DMS 273 treated with DMSO at 0.1 percent for 48 hours (cell line): ENCODE results near the gene REEP6.
A peak's percentile ranks its signal among the peaks of the same experiment; 100 is the strongest.
"Not testable (repeated sequence)": the region's sequence is repeated elsewhere in the genome, so short reads cannot be mapped to it uniquely, and the experiment has no call there.

Experiments used
- DNase-seq: peaks from one replicate; lab custom pipeline; 2025; lab: John Stamatoyannopoulos, UW

REEP6 gene

DNA sequence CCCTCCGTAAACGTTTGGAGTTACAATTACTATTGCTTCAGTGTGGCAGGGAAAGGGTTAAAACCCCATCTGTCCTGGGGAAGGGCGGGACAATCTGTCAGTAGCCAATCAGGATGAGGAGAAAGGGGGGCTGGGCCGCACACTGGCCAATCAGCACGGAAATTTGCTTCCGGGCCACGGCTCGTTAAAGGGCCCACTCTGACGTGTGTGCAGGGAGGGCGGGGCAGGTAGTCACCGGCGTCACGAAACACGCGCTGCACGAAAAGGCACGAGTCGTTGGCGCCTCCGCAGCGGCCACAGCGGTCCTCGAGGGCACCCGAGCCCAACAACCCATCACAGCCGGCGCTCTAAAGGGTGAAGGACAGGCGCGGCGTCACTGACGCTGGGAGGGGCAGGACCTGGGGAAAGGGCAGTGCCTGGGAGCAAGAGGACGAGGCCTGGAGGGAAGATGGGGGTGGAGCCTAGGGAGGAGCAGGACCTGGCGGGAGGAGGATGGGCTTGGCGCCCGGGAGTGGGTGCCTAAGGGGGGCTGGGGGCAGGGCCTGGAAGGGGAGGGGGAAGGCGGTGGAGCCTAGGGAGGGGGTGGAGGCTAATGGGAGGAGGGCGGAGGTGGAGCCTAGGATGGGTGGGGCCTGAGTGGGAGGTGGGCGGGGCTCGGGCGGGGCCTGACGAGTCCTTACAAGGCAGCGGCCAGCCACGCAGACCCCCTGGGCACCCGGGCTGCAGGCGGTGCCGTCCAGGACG lies 17.0 kb downstream of the REEP6 start:
- DNase-seq = peak; percentile 79

DNA sequence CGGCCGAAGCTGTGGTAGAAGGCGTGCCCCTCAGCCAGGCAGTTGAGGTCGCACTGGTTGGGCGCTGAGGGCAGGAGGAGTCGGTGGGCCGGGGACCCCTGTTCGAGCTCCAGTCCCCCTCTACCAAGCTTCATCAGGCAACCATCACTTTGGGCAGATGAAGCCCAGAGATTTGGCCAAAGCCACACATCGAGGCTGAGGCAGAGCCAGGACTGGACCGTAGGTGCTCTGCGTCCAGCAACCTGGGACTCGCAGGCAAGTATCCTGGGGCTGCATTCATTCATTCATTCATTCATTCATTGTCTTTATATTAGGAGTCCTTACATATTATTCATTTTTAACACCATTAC lies 17.5 kb downstream of the REEP6 start:
- DNase-seq = no peak

DNA sequence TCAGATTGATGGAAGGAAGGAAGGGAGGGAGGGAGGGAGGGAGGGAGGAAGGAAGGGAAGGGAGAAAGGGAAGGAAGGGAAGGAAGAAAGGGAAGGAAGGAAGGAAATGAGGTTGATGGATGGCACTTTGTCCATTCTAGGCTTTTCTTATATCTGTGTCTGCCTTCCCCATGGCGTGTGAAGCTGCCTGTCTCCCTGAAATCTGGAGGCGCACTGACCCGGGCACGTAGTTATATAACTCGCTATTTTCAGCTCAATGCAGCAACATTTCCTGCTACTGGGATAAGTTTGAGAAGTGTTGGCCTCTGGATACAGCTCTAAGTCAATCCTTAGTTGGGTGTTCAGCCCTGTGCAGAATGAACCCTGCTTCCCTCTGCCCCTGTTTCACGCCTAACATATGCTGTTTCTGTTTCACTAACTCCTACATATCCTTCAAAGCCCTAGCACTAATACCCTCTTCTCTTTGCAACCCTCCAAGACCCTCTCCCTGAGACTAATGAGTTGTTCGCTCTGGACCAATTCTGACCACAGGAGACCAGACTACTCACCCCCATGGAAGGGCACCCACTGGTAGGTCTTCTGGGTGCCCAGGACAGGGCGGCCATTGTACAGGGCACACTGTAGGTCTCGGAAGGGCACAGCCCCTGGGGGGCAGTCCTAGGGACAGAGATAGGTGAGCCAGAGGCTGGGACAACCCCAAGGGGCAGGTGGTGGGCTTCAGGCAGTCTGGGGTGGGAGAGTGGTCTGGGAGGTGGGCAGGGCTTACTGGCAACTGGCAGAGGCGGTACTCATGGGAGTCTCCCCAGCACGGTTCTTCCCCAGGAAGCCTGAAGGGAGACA lies 18.8 kb downstream of the REEP6 start:
- DNase-seq = no peak

DNA sequence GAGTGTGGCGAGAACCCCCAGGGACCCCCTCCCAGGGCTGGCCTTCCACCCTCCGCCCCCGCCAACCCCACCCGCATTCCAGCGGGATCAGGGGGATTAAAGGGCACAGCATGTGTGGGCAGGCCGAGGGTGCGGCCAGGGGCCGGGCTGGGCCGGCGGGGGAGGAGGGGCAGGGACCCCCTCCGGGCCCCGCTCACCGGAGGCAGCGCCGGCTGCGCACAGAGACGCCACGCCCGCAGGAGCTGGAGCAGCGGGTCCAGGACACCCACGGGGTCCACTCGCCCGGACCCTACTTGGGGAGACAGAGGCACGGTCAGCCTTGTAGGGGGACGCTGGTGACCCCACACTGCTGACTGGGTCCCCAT lies 19.4 kb downstream of the REEP6 start:
- DNase-seq = no peak

DNA sequence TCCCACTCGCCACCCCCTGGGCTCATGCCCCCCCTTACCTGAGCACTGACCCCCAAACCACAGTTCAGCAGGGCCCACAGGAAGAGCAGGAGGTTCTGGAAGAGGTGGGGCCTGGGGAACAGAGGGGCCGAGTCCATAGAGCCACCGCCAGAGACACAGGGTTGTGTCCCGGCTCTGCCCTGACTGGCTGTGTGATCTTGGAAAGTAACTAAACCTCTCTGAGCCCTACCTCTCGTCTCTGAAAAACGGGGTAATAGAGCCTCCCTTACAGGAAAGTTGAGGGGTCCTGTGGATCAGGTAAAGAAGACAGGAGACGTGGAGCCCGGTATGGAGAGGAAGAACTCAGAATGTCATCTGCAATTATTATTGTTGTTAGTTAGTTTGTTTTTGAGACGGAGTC lies 19.8 kb downstream of the REEP6 start:
- DNase-seq = no peak

DNA sequence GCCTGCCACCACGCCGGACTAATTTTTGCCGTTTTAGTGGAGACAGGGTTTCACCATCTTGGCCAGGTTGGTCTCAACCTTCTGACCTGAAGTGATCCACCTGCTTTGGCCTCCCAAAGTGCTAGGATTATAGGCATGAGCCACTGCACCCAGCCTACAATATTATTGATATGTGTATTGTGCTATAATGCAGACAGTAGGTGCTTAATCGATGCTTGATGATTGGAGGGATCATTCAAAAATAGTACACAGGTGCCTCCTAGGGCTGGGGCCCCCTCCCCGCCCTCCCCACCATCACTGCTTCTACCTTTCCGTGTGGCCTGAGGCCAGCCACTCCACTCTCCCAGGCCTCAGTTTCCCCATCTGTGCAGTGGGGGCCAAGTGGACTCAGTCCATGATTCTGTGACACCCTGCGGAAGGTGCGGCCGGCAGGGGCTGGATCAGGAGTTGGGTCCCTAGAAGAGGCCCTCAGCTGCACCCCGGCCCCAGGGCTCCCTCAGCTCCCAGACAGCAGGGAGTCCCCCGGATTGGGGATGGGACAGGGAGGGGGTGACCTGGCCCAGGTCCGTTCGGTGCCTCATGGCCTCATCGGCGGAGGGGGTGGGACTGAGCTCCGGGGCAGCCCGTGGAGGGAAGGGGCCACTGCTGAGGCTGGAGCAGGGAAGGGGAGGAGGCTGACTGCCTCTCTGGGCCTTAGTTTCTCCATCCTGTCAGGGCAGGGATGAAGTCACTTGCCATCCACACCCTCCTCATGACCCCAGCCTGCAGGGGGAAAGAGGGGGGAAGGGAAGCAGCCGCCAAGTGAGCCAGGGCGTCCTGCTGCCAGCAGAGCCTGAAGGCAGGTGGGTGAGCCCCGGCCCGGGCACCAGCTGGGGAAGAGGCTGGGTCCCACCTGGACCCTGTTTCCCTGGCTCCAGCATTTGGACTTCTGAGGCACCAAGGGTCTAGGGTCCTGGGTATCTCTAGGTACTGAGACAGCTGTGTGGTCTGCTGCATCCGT lies 20.6 kb downstream of the REEP6 start:
- DNase-seq = no peak

DNA sequence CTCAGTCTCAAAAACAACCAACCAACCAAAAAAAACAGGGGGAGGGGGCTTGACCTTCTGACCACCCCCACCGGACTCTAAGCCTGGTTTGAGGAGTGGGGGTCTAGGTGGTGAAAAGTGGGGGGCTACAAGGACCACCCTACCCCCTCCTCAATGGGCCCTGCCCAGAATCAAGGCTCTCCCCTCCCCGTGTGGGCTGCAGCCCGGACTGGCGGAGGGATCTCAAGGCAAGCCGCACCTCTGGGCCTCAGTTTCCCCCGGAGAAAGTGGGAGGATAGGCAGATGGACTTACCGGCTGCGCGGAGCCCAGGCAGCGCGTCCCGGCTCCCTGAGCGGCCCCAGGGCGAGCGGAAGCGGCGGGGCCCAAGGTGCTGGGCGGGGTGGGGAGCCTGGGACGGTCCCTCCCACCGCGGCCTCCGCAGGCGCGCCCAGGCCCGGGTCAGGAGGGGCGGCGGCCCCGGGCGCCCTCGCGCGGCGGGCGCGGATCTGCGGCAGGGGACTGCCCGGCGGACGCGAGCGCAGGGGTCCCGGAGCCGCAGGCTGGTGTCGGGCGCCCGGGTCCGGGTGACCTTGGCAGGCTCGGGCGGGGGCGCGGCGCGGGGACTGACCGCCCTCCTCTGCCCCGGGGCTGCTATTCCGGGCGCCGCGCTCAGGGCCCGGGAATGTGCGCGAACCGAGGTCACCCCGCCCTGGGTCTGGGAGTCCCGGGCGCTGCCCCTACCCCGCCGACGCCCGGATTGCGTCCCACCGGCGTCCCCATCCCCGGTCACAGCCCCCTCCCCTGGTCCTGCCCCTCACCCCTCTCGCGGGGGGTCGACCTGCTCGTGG lies 21.9 kb downstream of the REEP6 start, which contains the start of gene ADAMTSL5:
Gene ADAMTSL5, minus strand, starts transcription at position 349 of the 828 bp plus-strand sequence. CDS start 2,076 bp downstream, outside the sequence.
- no peak for DNase-seq

DNA sequence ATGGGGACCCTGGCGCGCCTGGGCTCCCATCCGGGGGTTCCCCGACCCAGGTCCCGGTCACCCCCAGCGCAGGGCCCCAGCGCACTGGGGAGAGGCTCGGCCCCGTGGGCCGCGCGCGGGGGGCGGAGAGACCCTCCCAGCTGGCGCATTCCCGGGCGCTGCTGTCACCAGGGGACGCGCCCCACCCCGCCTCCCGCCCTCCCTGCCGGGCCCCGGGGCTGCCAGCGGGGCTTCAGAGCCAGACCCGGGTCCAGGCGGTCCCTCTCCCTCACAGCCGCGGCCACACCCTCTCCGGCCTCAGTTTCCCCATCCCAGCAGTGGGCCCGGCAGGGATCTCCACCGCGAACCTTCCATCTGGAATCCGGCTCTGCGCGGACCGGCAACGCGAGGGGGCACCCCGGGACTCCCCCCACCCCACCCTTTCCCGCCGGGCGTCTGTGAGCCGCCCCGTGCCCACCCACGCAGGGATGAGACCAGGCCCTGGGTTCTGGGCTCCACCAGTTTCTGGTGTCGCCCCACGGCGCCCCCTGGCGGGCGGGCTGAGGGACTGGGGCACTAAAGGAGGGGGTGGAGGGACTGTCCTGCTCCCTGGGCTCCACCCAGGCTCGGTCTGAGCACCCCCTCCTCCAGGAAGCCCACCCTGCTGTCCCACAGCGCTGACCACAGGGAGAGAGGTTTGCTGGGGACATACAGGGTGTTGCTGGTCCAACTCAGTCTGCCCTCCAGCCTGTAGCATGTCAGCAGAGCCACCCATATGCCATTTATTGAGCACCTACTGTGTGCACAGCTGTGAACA lies 22.7 kb downstream of the REEP6 start:
- no peak for DNase-seq

DNA sequence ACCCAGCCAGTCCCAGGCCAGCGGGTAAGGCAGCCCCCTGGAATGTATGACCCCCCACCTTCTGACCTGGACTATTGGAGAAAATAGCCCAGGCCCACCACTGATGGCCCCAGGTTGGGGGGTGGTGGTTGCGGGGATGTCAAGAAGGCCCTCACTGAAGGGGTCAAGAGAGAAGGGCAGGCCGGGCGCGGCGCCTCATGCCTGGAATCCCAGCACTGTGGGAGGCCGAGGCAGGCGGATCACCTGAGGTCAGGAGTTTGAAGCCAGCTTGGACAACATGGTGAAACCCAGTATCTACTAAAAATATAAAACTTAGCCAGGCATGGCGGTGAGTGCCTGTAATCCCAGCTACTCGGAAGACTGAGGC lies 23.3 kb downstream of the REEP6 start:
- DNase-seq = no peak

DNA sequence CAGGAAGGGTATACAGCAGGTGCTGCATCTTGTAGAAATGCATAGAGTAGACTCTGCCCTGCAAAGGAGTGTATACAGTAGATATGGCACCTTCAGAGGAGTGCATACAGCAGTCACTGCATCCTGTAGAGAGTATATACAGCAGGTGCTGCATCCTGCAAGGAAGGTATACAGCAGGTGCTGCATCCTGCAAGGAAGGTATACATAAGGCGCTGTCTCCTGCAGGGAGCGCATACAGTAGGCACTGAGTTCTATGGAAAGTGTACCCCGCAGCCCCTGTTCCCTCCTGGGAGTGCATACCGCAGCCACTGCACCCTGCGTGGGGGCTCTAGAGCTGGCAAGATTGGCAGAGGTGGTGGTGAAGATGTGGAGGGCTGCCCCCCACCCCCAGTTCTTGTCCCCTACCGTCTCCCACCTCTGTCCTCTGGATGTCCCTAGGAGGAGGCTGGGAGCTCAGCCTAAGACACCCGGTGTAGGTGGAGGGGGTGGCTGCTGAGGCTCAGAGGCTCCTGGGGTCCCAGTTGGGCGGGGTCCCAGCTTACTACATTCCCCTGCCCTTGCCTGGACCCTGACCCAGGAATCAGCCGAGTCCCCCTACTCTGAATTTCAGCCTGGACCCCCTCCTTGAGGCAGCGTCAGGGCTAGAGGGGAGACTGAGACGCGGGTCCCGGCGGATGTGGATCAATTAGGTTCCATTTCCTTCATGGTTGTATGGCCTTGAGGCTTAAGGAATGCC lies 24.2 kb downstream of the REEP6 start:
- DNase-seq = no peak

DNA sequence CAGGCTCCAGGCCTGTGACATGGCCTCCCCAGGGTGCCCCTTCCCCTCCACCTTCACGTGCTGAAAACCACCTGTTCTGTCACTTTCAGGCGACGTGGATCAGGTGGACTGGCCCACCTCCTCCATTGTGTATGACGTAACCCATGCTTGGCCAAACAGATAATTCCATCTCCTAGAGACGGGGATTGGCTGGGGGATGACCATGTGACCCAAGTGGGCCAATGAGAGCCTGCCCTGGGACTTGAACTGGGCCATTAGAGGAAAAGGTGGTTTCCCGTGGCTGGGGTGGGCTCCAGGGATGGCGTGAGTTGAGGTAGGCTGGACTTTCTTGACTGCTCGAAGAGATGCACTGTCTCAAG lies 25.4 kb downstream of the REEP6 start:
- DNase-seq = no peak

DNA sequence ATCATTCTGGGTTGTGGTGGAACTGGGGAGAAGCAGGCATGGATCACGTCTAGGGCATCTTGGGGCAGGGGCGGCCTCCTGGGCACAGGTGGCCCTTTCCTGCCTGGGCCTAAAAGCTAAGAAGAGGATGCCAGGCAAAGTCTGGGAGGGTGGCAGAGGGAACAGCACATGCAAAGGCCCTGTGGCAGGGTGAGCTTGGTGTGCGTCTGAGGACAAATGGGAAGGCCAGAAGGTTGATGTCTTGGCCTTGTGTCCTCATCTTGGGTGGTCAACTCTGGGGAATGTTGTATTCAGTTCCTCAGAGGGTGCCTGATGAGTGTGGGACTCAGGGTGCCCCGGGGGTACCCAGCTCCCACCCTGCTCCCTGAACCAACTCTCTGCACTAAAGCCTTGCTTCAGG lies 27.5 kb downstream of the REEP6 start:
- no peak for DNase-seq

DNA sequence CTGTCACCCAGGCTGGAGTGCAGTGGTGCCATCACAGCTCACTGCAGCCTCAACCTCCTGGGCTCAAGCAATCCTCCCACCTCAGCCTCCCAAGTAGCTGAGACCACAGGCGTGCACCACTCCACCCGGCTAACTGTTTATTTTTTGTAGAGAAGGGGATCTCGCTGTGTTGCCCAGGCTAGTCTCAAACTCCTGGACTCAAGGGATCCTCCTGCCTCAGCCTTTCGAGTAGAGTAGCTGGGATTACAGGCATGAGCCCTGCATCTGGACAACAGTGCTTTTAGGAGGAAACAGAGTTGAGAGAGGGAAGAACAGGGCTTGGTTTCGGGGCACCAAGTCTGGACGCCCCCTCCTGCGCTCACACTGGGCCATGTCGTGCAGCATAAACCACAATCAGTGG lies 28.8 kb downstream of the REEP6 start:
- not testable (repeated sequence) for DNase-seq

DNA sequence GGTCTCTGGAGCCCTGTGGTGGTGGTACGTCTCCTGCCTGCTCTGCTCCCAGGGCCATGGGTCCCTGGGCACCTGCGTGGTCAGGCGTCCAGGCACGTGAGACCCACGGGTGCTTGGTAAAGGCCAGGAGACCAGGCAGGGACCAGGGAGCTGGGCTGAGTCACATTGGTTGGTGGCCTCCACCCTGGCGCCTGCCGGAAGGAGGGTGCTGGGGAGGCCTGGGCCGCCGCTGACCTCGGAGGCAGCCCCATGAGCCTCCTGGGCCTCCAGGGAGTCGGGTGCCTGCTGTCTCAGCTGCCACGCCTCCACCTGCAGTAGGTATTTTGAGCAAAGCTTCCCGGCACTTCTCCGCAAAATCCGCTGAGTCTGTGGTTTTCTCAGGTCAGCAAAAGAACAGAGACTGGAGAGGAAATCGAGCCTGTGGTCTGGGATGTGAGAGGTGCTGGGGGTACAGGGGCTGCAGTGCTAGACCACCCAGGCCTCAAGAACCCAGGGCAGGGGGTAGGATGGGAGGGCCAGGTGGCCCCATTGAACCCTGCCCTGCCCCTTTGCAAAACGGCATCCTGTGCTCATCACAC lies 29.3 kb downstream of the REEP6 start:
- no peak for DNase-seq

DNA sequence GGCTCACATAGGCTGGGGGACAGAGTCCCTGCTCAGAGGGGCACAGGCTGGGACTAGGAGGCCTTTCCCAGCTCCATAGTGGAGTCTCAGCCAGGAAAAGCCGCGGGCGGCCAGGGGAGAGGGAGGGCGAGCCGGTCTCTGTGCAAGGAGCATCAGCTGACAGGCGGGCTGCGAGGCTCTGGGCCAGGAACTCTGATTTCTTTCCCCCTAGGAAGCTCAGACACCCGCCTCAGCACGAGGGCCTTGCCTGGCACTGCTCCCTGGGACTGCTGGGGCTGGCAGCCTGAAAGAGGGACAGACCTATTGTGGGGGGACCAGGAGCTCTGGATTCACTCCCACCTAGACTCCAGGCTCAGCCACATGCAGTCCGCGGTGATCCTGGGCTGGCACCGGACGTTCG lies 30.7 kb downstream of the REEP6 start:
- no peak for DNase-seq

DNA sequence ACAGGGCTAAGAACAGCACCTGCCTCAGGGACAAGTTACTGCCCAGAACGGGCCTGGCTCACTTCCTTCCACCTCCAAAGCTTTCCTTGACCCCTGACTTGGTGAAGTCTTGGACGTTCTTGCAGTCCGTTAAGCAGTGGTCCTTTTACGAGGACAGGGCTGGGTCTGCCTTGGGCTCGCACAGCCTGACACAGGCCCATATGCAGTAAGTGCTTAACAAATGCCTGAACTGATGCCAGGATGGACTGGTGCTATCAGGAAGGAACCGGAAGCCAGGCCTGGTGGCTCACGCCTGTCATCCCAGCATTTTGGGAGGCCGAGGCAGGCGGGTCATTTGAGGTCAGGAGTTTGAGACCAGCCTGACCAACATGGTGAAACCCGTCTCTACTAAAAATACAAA lies 31.1 kb downstream of the REEP6 start:
- DNase-seq = no peak

DNA sequence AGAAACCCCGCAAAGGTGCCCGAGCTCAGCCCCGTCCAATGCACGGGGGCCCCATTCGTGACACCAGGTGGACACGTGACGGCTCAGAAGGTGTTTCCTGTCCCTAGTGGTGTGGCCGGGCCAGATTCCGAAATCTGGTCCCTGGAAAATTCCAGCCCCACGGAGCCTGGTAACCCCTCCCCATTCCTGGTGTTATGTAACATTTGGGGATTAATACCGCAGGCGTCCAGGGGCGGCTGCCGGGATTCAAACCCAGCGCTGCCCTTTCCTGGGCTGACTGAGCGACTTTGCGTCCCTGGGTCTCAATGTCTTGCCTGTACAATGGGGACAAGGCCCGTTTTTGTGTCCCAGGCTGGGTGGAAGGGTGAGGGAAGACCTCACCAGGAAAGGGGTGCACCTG lies 31.9 kb downstream of the REEP6 start:
- DNase-seq = no peak

DNA sequence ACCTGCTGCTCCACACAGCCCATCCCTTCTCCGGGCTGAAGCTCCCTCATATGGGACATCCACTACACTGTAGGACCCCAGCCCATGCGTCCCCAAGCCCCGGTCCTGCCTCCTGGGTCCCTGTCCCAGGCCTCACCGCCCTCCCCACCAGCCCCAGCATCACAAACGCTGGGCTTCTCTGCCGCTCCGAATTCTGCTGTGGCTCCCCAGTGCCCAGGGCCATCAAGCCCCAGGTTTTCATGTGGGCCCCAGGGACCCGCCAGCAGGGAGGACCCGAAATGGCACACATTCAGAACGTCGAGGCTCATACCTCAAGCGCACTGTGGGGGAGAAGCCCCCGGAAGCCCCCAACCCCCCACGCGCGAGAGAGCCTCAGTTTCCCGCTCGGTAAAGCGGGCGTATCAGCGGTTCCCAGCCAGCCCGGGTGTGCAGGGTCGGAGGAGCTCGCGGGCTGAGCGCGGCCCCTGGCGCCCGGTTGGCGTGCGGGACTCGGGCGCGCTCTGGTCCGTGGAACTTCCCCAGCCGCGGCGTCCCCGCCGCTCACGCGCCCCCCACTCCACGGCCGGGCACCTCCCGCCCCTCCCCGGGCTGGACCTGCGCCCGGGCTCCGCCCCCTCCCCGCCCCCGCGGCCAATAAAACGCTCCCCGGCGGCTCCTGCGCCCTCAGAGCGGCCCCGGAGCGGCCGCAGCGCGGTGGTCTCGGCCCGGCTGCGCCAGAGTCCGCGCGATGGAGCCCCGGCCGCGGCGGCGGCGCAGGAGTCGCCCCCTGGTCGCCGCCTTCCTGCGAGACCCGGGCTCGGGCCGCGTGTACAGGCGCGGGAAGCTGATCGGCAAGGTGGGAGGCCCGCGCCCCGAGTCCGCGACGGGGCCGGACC lies 32.7 kb downstream of the REEP6 start, which contains the start of gene PLK5:
Gene PLK5, plus strand, starts transcription at position 666 of the 875 bp plus-strand sequence. CDS start 2,920 bp downstream, outside the sequence.
- DNase-seq = no peak
